ENCODE data around the gene CLASP2. TPM values are rescaled to one million over a fixed set of nuclear protein-coding genes. Genes with fewer than 3 reads are reported as not detected.
"Not testable (repeated sequence)": the region's sequence is repeated elsewhere in the genome, so short reads cannot be mapped to it uniquely, and the experiment has no call there.

CLASP2 gene
- total RNA-seq (ENCODE audit: low replicate concordance) = 54.8 and 56.7 TPM in 2 replicates

GRCh38 chr3:33717866-33718594 lies at the start of gene CLASP2:
CLASP2 (minus strand) TSS chr3:33718254; CDS start chr3:33718002, 252 bp downstream.
- TF ChIP-seq CTCF (IDR thresholded peaks at IDR 0.05; ENCODE audit: insufficient read depth, low read length) = no peak
- DNase-seq (ENCODE audit: low read depth) = peak; percentile 85

GRCh38 chr3:33758864-33759263 lies 40.8 kb upstream of the CLASP2 start:
- no peak for DNase-seq (ENCODE audit: low read depth)
- no peak overlapping the region for H3K4me3 ChIP-seq (ENCODE audit: low read depth, low read length)
- no peak for TF ChIP-seq CTCF (IDR thresholded peaks at IDR 0.05; ENCODE audit: insufficient read depth, low read length)

More at GRCh38 chr3:33717866-33718594, at the start of gene CLASP2:
- H3K4me3 ChIP-seq (ENCODE audit: low read depth, low read length) = peak within 1 kb of the TSS; percentile 79

GRCh38 chr3:33758281-33758680 lies 40.2 kb upstream of the CLASP2 start:
- TF ChIP-seq CTCF (IDR thresholded peaks at IDR 0.05; ENCODE audit: insufficient read depth, low read length) = no peak
- H3K4me3 ChIP-seq (ENCODE audit: low read depth, low read length) = no peak overlapping the region
- DNase-seq (ENCODE audit: low read depth) = no peak

- not testable (repeated sequence) for H3K4me3 ChIP-seq (ENCODE audit: low read depth, low read length); DNase-seq (ENCODE audit: low read depth)
Observed at GRCh38 chr3:33754391-33754790, 36.3 kb upstream of the CLASP2 start.

GRCh38 chr3:33751336-33751735 lies 33.3 kb upstream of the CLASP2 start:
- DNase-seq (ENCODE audit: low read depth) = no peak
- TF ChIP-seq CTCF (IDR thresholded peaks at IDR 0.05; ENCODE audit: insufficient read depth, low read length) = no peak
- no peak overlapping the region for H3K4me3 ChIP-seq (ENCODE audit: low read depth, low read length)

- H3K4me3 ChIP-seq (ENCODE audit: low read depth, low read length) = no peak overlapping the region
- TF ChIP-seq CTCF (IDR thresholded peaks at IDR 0.05; ENCODE audit: insufficient read depth, low read length) = no peak
- DNase-seq (ENCODE audit: low read depth) = peak; percentile 8
Observed at GRCh38 chr3:33750211-33750548, 32.1 kb upstream of the CLASP2 start.

- DNase-seq (ENCODE audit: low read depth) = peak; percentile 70
- no peak for TF ChIP-seq CTCF (IDR thresholded peaks at IDR 0.05; ENCODE audit: insufficient read depth, low read length)
- no peak overlapping the region for H3K4me3 ChIP-seq (ENCODE audit: low read depth, low read length)
Observed at GRCh38 chr3:33749546-33750210, 31.6 kb upstream of the CLASP2 start.
